Measurements from ENCODE around the gene KCNK3.
A peak's percentile ranks its signal among the peaks of the same experiment; 100 is the strongest.
"Not testable (repeated sequence)": the region's sequence is repeated elsewhere in the genome, so short reads cannot be mapped to it uniquely, and the experiment has no call there.

Gene KCNK3

DNA sequence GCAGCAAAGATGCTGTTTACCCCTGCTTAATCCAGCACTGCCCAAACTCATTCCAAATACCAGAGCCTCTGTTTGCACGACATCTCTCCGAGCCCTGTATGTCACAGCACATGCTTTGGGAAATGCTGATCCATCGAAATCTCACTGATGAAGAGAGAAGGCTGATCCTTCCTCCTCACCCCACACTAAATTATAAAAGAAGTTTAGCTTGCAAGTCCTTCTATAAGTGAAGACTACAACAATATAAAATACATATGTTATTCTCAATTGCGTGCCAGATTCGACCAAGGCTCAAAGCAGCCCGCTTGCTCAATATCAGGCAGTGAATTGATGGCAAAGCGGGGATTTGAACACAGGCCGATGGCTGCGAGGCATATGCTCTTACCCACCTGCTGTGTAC lies 40.9 kb downstream of the KCNK3 start:
- no peak for DNase-seq

DNA sequence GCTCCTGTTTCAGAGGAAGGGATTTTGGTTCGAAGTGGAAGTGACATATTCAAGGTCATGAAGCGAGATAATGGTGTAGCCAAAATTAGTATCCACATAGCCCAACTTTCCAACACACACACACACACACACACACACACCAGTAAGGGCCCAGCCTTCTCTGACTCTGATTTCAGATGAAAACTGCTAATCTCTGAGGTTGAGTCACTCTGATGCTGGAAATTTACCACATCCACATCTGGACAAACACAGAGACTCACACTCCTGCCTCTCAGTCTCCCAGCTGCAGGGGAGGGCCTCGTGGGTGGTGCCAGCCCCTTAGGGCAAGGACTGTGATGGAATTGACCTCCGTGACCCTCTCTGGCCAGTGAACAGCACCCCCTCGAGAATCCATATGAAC lies 42.6 kb downstream of the KCNK3 start:
- DNase-seq, result no peak

DNA sequence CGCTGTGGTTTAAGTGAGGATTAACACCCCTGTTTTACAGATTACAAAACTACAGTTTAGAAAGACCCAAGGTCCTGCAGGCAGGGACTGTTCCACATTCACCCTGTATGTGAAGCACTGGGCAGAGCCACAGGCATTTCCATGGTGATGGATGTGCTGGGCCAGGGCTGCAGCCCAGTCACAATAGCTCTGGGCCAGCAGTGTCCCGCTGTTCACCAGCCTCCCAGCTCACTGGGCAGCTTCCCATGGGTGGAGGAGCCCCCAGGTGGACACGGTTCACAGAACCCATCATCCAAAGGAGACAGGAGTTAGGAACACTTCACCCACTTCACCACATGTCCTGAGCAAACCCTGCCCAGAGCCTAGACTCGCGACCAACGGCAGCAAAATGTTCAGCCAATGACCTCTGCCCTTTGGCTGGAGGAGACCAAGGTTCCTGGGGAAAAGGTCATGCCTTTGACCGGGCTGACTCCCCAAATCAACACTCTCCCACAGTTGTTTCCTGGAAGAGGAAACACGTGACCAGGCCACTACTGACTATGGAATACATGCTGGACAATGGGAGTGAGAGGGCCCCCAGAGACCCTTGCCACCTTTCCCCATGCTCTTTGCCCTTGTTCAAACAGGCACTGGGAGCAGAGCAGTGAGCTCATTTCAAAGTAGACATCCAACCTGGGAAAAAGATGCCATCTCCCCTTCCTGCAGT lies 43.5 kb downstream of the KCNK3 start:
- DNase-seq, result no peak

DNA sequence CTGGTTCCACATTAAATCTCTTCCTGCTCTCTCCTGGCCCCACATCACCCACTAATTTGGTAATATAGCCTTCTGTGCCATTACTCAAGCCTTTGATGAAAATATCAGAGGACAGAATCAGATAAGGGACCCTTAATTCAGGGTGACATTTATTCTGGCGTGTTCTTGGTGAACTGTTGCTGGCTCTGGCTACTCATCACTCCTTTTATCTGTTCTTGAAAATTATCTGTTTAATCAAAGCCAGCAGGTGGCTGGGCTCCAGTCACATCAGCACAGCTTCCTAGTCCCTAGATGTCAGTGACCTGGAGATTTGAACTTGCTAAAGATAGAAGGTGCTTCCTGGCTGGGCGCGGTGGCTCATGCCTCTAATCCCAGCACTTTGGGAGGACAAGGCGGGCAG lies 44.7 kb downstream of the KCNK3 start:
- no peak for DNase-seq

DNA sequence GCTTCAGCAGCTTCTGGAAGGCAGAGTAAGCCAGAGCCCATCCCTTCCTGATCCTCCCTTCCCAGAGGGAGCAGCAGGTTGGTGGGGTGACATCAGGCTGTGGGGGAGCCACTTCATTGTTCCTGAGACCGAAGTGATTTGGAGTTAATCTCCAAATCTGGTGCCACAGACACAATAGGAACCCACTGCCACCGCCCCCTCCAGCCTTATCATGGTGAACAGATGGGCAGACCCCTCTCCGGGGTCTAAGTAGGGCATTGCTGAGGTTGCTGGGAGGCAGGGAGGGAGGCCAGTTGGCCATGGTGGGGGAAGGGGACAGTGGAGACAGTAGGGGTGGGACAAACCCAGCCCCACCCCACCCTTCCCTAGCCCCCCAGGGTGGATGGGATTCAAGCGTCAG lies 46.0 kb downstream of the KCNK3 start:
- DNase-seq, result no peak

DNA sequence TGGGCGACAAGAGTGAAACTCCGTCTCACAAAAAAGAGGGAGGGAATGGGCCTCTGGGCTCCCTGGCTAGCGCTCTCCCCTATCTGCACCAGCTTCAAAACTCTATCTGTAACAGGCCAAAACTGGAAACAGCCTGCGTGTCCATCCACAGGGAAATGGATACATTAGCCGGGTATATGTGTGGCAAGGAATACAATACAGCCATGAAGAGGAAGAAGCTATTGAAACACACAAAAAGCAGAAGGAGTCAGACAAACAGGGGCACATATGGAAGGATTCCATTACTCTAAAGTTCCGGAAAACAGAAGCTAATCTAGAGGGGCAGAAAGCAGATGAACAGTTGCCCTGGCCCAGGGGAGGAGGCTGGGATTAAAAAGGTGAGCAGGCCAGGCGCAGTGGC lies 47.0 kb downstream of the KCNK3 start:
- no peak for DNase-seq

DNA sequence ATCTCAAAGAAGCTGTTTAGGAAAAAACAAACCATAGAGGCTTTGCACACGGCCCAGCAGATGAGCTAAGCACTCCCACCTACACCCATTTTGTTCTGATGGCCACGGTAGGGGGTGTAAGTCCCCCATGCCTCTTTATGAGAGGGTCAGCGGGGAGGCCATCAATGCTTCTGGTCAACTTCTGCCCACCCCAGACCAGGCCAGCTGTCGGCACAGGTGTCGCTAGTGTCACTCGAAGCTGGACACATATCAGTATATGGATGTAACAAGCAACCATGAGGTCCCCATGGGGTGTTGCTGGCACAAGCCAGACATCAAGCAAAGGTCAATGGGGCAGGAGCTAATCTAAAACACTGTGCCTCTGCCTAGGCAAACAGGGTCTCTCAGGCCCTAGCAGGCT lies 47.8 kb downstream of the KCNK3 start:
- DNase-seq, result no peak

DNA sequence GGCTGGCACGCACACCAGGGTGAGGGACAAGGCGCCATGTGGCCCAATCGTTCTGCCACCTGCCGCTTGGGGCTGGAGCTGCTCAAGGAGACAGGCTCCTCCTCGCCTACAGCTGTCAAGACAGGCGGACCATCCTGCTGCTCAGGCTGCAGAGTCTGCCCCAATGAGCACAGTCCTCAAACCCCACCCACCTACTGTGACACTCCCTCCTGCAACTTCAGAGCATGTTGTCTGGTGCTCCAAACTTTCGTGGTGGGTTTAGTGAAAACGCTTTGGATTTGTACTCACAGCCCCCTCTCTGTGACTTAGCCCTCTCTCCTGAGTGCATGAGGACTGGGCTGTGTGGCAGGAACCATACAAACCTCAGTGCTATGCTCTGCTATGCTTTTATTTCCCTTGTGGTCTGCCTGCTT lies 48.4 kb downstream of the KCNK3 start:
- no peak for DNase-seq

DNA sequence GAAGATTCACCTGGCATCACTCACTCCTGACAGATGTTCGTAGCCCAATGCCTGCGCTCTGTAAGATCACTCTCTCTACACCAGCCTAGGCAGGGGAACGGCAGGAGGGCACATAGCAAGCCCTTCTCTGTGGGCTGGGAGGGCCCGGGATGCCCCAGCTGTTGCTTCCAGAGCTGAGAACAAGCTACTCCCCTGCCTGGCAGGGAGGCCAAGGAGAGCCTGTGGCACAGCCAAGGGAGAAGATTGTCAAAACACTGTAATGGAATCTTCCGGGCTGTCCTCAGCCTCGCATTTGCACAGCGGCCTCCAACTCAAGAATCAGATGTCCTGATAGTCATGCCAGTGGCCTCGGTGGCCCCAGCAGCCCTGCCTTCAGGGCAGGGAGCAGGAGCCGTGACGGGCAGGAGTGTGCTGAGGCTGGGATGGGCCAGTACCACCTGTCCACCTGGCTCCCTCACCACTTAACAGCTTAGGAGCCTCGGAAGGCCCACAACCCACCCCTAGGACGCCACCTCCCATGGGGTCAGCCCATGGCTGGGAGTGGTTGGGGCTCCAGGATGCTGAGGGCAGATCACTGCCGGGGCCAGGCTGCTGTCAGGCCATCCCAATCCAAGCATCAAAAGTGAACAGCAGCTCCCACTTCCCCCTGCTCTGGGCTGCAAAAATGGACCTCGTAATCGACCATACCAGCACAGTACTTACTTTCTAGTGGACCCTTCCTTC lies 49.7 kb downstream of the KCNK3 start:
- no peak for DNase-seq

DNA sequence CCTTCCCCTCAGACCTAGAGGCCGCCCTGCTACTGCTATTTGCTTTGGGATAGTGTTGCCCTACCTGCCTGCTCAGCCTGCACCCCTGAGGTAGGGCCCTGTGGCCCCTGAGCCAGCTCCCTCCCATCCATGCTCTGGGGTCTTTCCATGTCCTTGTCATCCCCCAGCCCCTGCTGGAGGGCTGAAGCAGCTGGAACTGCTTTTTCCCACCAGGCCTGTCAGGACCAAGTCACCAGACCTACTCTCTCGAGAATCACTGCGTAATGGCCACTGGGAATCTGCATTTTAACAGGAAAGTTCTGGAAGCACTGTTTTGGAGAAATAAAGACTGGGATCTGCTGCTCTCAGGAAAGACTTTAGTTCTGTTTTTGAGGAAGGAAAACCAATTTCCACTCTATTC lies 51.3 kb downstream of the KCNK3 start:
- no peak for DNase-seq

DNA sequence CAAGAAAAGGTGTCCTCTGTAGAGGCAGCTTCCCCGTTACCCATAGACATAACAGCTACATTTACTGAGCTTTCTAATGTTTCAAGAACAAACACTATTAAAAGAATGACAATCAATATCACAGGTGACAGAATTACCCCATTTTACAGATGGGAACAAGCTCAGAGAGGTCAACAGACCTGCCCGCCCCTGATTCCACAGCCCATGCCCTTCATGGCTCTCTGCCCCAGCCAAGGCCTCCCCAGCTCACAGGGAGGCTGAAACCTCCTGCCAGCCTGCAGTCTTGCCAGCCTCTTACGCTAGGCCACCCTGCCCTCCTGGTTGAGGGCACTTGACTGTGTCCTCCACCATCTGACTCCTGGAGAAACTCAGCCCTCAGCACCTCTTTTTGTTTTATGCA lies 52.4 kb downstream of the KCNK3 start:
- no peak for DNase-seq

DNA sequence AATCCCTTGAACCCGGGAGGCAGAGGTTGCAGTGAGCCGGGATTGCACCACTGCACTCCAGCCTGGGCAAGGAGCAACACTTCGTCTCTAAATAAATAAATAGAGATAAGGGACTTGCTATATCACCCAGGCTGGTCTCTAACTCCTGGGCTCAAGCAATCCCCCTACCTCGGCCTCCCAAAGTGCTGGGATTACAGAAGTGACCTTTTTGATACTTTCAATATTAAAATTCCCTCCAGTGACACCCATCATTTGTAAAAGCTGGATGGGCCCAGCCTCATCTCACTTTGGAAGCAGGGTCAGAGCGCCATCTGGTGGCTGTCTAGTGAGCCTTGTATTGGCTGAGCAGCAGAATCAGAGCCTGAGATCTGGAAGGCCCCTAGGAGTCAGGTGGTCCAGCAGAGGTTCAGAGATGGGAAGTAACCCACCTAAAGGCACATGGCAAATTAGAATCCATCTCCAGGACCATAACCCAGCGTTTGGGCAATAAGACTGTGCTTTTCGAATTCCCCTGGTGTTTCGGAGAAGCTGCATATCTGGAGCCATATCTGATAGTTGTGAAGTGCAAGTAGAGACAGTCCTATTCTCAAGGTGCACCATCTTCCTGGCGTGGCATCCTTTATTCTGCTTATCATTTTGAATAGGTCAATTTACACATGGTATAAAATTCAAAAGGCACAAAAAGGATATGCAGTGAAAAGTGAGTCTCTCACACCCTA lies 53.2 kb downstream of the KCNK3 start:
- peak; percentile 44 to 77 (median 62) for DNase-seq

DNA sequence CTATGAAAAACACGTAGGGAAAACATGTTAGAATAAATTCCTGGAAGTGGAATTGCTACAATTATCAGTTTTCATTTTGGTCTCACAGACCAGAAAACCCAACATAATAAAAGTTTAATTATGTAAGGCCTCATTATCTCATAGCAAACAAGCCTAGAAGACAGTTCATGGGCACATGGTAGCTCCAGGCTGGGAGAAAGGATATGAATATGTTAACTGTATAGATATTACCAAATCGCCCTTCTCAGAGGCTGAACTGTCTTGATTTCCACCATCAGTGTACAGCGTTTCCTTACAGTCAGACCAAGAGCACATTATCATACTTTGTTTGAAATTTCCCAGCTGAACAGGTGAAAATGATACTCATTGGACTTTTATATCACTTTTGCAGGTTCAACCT lies 54.4 kb downstream of the KCNK3 start:
- no peak for DNase-seq

DNA sequence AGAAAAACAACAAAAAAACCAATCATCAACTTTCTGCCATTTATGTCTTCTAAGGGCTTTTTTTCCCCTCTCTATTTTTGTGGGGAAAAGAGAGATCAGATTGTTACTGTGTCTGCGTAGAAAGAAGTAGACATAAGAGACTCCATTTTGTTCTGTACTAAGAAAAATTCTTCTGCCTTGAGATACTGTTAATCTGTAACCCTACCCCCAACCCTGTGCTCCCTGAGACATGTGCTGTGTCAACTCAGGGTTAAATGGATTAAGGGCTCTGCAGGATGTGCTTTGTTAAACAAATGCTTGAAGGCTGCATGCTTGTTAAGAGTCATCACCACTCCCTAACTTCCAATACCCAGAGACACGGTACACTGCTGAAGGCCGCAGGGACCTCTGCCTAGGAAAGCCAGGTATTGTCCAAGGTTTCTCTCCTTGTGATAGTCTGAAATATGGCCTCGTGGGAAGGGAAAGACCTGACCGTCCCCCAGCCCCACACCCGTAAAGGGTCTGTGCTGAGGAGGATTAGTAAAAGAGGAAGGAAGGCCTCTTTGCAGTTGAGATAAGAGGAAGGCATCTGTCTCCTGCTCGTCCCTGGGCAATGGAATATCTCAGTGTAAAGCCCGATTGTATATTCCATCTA lies 57.4 kb downstream of the KCNK3 start:
- DNase-seq, result not testable (repeated sequence)

DNA sequence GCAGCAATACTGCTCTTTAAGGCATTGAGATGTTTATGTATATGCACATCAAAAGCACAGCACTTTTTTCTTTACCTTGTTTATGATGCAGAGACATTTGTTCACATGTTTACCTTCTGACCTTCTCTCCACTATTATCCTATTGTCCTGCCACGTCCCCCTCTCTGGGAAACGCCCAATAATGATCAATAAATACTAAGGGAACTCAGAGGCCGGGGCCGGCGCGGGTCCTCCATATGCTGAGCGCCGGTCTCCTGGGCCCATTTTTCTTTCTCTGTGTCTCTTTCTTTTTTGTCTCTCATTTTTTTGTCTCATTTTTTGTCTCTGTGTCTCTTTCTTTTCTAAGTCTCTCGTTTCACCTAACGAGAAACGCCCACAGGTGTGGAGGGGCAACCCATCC lies 57.9 kb downstream of the KCNK3 start:
- not testable (repeated sequence) for DNase-seq

DNA sequence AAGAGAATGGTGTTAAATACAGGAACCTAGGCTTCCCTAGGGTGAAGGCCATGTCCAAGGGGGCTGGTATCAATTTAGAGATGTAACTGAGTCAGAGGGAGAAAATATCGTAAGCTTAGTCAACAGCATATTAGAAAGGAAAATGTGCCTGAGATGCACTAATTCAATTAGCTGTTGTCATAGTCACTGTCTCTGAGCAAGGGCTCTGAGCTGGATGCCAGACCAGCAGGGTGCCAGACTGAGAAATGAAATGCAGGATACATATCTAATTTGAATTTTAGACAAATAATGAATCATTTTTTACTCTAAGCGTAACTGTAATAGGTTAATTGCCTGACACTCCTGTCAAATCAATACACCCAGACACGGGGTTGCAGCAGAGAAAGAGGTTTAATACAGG lies 60.1 kb downstream of the KCNK3 start:
- no peak for DNase-seq

DNA sequence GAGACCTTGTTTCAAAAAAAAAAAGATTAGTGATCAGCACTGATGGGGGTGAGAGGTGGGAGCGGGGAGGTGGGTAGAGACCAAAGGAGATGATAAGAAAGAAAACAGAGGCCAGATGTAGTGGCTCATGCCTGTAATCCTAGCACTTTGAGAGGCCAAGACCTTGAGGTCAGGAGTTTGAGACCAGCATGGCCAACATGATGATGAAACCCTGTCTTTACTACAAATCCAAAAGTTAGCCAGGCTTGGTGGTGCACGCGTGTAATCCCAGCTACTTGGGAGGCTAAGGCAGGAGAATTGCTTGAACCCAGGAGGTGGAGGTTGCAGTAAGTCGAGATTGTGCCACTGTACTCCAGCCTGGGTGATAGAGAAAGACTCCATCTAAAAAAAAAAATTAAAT lies 62.0 kb downstream of the KCNK3 start:
- DNase-seq, result no peak

DNA sequence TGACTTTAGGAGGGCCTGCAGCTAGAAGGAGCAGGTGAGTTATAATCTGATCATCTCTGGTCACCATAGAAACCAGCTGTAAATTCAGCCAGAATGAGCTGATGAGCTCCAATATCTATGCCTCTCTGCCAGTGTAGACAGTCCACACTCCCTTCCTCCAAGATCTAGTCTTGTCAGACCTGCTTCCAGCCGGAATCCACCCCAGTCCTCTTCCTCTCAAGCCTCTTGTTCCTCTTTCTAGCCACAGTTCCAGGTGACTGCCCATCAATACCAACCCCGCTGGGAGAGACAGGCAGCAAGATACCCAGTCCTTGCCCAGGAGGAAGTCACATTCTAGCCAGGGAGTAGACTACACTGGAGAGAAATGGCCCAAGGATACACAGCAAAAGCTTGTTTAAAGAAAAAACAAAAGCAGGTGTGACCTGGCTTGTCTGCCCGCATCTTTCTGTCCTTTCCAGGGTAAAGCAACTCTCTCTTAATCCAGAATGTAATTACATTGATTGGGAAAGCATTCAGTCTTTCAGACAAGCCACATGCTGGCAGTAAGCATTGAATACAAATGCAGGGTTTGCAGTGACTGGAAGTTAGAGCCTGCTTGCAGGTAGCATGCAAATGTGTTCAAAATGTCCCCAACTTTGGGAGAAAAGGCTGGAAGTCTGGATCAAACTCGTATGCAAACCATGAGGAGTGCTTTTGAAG lies 62.6 kb downstream of the KCNK3 start:
- DNase-seq, result no peak

DNA sequence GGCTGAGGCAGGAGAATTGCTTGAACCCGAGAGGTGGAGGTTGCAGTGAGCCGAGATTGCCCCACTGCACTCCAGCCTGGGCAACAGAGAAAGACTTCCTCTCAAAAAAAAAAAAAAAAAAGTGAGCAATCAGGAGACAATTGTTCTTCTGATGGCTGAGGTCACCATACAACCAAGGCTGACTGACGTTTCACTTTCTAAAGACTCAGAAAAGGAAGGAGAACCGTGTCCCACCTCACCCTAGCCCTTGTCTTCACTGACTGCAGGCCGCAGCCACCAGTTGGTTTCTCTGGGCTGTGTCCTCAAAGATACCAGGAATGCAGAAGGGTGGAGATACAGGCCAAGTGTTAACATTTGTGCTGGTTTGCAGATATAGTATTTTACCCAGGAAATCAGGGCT lies 63.8 kb downstream of the KCNK3 start:
- no peak for DNase-seq

DNA sequence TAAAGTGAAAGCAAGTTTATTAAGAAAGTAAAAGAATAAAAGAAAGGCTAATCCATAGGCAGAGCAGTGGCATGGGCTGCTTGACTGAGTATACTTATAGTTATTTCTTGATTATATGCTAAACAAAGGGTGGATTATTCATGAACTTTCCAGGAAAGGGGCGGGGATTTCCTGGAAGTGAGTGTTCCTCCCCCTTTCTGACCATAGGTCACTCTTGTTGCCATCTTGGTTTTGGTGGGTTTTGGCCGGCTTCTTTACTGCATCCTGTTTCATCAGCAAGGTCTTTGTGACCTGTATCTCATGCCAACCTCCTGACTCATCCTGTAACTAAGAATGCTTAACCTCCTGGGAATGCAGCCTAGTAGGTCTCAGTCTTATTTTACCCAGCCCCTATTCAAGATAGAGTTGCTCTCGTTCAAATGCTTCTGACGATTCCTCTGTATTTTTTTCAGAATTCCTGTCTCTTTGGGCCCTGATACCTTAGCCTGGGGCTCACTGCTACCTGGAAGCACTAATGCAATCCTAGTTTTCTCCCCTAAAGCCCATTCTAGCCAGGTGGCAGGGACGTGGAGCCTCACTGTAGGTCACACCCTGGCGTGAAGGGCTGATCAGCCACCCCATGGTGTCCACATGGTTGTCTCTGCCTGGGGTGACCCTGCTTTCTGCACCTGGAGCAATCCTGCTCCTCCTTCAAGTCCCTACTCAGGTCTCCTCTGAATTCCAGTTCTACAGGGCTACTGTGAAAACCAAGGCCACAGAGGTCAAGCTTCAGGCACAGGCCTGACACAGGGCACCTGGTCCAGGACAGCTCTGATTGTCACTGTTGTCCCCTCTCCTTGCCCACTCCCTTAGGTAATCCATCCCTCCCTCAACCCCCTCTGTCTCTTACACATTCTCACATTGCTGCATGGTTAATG lies 65.6 kb downstream of the KCNK3 start:
- DNase-seq, result no peak

DNA sequence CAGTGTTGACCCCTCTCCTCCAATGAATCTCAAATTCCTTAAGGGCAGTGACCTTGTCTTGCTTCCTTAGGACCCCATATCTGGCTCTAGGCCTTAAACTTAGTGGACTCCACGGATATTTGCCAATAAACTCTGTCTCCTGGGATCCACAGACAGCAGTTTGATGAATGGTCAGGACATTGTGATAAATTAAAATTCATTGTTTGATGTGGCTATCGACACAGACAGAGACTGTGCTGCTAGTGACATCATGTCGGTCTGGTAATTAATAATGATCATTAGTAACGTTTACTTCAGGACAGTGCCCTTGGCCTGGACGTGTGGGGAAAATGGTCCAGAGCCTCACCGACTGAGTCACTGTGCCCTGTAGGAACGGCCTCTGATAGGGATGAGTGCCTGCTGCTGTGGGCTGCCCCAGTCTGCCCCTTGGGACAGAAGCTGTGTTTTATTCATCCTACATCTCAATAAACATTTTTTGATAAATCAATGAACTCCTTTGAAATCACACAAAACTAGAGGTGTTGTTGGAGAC lies 66.3 kb downstream of the KCNK3 start:
- no peak for DNase-seq

DNA sequence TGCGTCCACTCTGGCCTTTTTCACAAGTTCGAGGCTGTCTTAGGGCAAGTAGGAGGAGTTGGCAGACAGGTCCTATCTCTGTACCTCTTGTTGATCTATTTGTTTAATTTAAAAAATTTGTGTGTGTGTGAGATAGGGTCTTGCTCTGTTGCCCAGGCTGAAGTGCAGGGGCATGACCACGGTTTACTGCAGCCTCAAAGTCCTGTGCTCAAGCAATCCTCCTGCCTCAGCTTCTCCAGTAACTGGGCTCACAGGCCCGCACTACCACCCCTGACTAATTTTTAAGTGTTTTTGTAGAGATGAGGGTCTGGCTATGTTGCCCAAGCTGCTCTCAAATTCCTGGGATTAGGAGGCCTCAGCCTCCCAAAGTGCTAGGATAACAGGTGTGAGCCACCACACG lies 67.3 kb downstream of the KCNK3 start:
- DNase-seq, result no peak

All from activated CD4-positive, CD25-positive, alpha-beta regulatory T cell (primary cell).